Right lobe of liver (tissue), 6 donors: ENCODE data around the gene PPP1R10. TPM values are rescaled to one million over a fixed set of nuclear protein-coding genes. Genes with fewer than 3 reads are reported as not detected.
A peak's percentile ranks its signal among the peaks of the same experiment; 100 is the strongest.
"Not testable (repeated sequence)": the region's sequence is repeated elsewhere in the genome, so short reads cannot be mapped to it uniquely, and the experiment has no call there.

Experiments used
- ATAC-seq, 4 donors: fragments of 200-7000 bp; cut with Tn5 transposase; one replicate each; pipeline ENCODE4 v1.9.1; 2020; ENCODE audit warnings: mild to moderate bottlenecking in 4 of 4, moderate library complexity in 4 of 4
- DNase-seq, 3 donors: peaks; one replicate each; pipeline ENCODE4 v3.0.0-alpha.2; 2020
- H3K27ac ChIP-seq, 3 donors: fragments of 200-600 bp; one replicate each; pipeline ENCODE4 v1.8.0; 2022
- H3K27me3 ChIP-seq, 2 donors: fragments of 200-600 bp; one replicate each; pipeline ENCODE4 v1.8.0; 2022
- H3K36me3 ChIP-seq, 4 donors: fragments of 200-600 bp; sonication (generic) in 1 of 4; one replicate each; pipeline versions ENCODE4 v1.5.1 to v1.8.0; 2017 to 2022; ENCODE audit warnings: control low read depth in 1 of 4
- H3K4me1 ChIP-seq, 4 donors: fragments of 200-600 bp; sonication (generic) in 1 of 4; one replicate each; pipeline versions ENCODE4 v1.5.1 to v1.8.0; 2017 to 2022; ENCODE audit warnings: control low read depth in 1 of 4
- H3K4me3 ChIP-seq, 3 donors: fragments of 200-600 bp; one replicate each; pipeline ENCODE4 v1.8.0; 2022
- H3K9me3 ChIP-seq, 4 donors: fragments of 200-600 bp; sonication (generic) in 1 of 4; one replicate each; pipeline versions ENCODE4 v1.5.1 to v1.8.0; 2017 to 2022; ENCODE audit warnings: control low read depth in 1 of 4
- CTCF ChIP-seq, 4 donors: fragments of 200-600 bp in 3 of 4; fragments of 450-650 bp in 1 of 4; IDR thresholded peaks; one replicate each; pipeline versions ENCODE4 v1.5.1 to v1.8.0; 2016 to 2022; ENCODE audit warnings: antibody characterized with exemption in 4 of 4, mild to moderate bottlenecking in 2 of 4
- POLR2A ChIP-seq: fragments of 450-650 bp; IDR thresholded peaks from one replicate; pipeline ENCODE4 v1.6.1; 2017; ENCODE audit warnings: antibody characterized with exemption, mild to moderate bottlenecking
- WGBS: methylation state at CpG from one replicate; pipeline ENCODE4 v1.1.6; 2018; ENCODE audit warnings: low coverage, low lambda C conversion rate; ENCODE audit not compliant: insufficient coverage; ENCODE audit errors: missing lambda C conversion rate; 5-methylcytosine and 5-hydroxymethylcytosine counted together
- intact Hi-C, 2 donors: fragments of 100-400 bp; cut with DNase I; formaldehyde crosslinking; loops; one replicate each; pipeline versions ENCODE4 v1.11.2 to v1.14.1; 2022
- total RNA-seq, 6 experiments: library from RNA; depleted of rRNA in 2 of 6; stranded (reverse); fragments of >200 nt in 2 of 6; fragmentation: NEBNext Ultra II Directional in 3 of 6; extraction: Animal tissue kit (Norgen Biotek cat#: 25700) in 3 of 6; gene quantifications; one replicate each; pipeline versions ENCODE4 v1.1.0 to v1.2.4, GENCODE V29; 2016 to 2023
- donor health status: DM: no; HTN: yes; CAD: no.
- donor health status: DM: no; HTN: no; CAD: no.
- donor health status: DM: no; HTN: no; CAD: no.
- donor health status: DM: no; HTN: yes; CAD: no.
- donor health status: DM: no; HTN: yes; CAD: no.

Gene PPP1R10
- total RNA-seq, 6 experiments from 2014 or later: 19.0 to 45.1 (median 32.4) TPM

- intact Hi-C loops: loop anchor here in 1 of 2 donors (10.0 kb wide), 1 partner anchor 54 kb away; no protein-coding TSS in a partner anchor
- ATAC-seq: peak in 1 of 4 donors; percentile 7
Measured at GRCh38 chr6:30598912-30599624, 18.0 kb downstream of the PPP1R10 start.

GRCh38 chr6:30597315-30598144, 19.5 kb downstream of the PPP1R10 start:
- peak; percentile 74 to 88 (median 78) for TF ChIP-seq CTCF (IDR thresholded peaks at IDR 0.05)
- peaks cover 0 to 24% (median 13%) of the 10 kb centered on the region in 4 donors for H3K36me3 ChIP-seq
- H3K4me1 ChIP-seq, H3K27ac ChIP-seq, H3K27me3 ChIP-seq, H3K9me3 ChIP-seq, H3K4me3 ChIP-seq: not testable (repeated sequence)
- intact Hi-C loops: loop anchor here in 1 of 2 donors (10.0 kb wide), 1 partner anchor 53 kb away; no protein-coding TSS in a partner anchor
- ATAC-seq (peak; percentile 82 to 92 (median 87)), DNase-seq (peak; percentile 53 to 81 (median 66))
- 66% methylated on average over 9 of the region's 15 CpGs for WGBS

More at GRCh38 chr6:30598912-30599624, 18.0 kb downstream of the PPP1R10 start:
- H3K27ac ChIP-seq: no peak overlapping the region
- no peaks in the 10 kb centered on the region for H3K4me1 ChIP-seq
- no peaks in the 10 kb centered on the region for H3K9me3 ChIP-seq
- H3K27me3 ChIP-seq: no peaks in the 10 kb centered on the region
- no peak for TF ChIP-seq CTCF (IDR thresholded peaks at IDR 0.05)
- no peak for TF ChIP-seq POLR2A
- H3K36me3 ChIP-seq: peaks cover 6 to 37% (median 23%) of the 10 kb centered on the region in 4 donors
- H3K4me3 ChIP-seq: no peak overlapping the region
- DNase-seq: no peak
- WGBS: 54% methylated on average over 7 of the region's 12 CpGs

- peaks cover 0 to 40% (median 13%) of the 10 kb centered on the region in 4 donors for H3K36me3 ChIP-seq
Measured at GRCh38 chr6:30592287-30592686, 24.8 kb downstream of the PPP1R10 start.

More at GRCh38 chr6:30592287-30592686, 24.8 kb downstream of the PPP1R10 start:
- 100% methylated on average over 1 of the region's 1 CpG for WGBS
- intact Hi-C loops: loop anchor here (5.0 to 10.0 kb wide), 2 partner anchors 45 to 47 kb away; no protein-coding TSS in a partner anchor
- no peaks in the 10 kb centered on the region for H3K27me3 ChIP-seq
- H3K9me3 ChIP-seq: no peaks in the 10 kb centered on the region
- ATAC-seq (no peak), DNase-seq (no peak)
- H3K27ac ChIP-seq: no peak overlapping the region
- no peak overlapping the region for H3K4me3 ChIP-seq
- no peak for TF ChIP-seq POLR2A
- no peak for TF ChIP-seq CTCF (IDR thresholded peaks at IDR 0.05)
- no peaks in the 10 kb centered on the region for H3K4me1 ChIP-seq
